T-helper 22 cell (primary cell): Measurements from ENCODE around the gene SUPT3H.
"Not testable (repeated sequence)": the region's sequence is repeated elsewhere in the genome, so short reads cannot be mapped to it uniquely, and the experiment has no call there.

Experiments used
- DNase-seq: peaks from one replicate; pipeline ENCODE4 v3.0.0-alpha.2; 2020; ENCODE audit warnings: low read depth

The SUPT3H gene

DNA sequence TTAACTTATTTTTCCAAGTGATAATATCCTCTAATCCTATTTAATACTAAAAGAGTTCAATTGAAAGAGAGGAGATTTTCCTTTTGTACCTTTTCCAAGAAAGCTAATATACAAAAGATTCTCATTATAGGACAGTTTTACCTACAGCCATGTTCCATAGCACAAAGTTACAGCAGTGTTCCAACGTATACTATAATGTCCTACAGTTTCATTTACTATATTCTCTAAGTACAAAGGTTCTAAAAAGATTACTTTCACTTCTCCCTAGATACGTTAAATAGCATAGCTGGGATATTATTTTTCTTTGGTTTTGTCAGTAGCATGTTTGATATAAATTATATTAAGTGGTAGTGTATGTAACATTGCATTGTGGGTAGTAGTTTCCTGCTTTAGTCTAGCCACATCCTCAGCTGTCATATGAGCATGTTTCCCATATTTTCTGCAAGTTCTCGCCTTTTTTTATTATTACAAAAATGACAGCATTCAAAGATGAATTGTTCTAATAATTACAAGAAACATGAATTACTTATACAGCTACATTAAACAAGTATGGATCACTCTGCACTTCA is 54.0 kb downstream of the SUPT3H start:
- DNase-seq: no peak

DNA sequence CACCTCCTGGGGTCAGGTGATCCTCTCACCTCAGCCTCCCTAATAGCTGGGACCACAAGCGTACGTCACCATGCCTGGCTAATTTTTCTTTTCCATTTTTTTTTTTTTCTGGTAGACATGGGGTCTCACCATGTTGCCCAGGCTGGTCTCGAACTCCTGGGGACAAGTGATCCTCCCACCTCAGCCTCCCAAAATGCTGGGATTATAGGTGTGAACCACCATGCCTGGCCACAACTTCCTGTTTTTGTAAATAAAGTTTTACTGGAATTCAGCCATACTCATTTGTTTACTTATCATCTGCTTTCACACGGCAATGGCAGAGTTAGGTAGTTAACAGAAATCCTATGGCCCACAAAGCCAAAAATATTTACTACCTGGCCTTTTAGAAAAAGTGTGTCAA is 57.4 kb downstream of the SUPT3H start:
- no peak for DNase-seq

DNA sequence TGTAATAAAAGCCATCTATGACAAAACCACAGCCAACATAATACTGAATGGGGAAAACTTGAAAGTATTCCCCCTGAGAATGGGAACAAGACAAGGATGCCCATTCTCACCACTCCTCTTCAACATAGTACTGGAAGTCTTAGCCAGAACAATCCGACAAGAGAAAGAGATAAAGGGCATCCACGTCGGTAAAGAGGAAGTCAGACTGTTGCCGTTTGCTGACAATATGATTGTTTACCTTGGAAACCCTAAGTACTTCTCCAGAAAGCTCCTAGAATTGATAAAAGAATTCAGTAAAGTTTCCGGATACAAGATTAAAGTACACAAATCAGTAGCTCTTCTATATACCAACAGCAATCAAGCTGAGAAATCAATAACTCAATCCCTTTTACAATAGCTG is 63.6 kb downstream of the SUPT3H start:
- no peak for DNase-seq

DNA sequence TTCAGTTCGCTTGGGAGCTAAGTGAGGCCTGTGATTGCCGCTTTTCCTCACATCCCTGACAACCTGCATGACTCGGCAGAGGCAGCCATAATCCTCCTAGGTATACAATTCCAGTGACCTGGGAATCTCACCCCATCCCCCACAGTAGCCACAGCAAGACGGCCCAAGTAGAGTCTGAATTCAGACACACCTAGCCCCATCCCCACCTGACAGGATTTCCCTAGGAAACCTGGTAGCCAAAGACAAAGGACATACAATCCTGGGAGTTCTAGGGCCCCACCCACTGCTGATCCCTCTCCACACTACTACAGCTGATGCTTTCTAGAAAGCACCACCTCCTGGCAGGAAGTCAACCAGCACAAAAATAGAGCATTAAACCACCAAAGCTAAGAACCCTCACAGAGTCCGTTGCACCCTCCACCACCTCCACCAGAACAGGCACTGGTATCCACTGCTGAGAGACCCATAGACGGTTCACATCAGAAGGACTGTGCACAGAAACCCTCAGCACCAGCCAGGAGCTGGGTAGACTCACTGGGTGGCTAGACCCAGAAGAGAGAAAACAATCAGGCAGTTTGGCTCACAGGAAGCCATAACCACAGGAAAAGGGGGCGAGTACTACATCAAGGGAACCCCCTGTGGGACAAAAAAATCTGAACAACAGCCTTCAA is 67.5 kb downstream of the SUPT3H start:
- DNase-seq: peak; percentile 4

DNA sequence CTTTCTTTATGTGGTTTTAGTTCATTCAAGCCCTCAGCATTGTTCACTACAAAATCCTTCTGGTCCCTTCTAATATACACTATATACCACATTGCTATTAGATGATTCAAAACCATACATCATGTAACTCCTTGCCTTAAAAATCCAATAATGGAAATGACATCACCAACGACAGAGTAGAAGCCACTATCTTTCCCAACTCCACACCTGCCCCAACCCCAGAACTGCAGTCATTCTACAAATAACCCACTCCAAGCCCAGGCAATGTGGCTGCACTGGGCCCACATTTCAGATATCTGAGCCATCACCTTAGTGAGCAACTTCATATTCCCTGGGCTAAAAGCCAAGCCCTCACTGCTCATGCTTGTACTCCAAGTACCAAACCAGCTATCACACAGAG is 72.2 kb downstream of the SUPT3H start:
- DNase-seq: no peak

DNA sequence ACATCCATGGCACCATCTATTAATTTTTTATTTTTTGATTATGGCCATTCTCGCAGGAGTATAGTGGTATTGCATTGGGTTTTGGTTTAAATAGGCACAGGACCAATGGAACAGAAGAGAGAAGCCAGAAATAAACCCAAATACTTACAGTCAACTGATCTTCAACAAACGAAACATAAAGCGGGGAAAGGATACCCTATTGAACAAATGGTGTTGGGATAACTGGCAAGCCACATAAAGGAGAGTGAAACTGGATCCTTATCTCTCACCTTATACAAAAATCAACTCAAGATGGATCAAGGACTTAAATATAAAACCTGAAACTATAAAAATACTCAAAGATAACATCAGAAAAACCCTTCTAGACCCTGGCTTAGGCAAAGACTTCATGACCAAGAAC is 74.9 kb downstream of the SUPT3H start:
- DNase-seq: no peak

DNA sequence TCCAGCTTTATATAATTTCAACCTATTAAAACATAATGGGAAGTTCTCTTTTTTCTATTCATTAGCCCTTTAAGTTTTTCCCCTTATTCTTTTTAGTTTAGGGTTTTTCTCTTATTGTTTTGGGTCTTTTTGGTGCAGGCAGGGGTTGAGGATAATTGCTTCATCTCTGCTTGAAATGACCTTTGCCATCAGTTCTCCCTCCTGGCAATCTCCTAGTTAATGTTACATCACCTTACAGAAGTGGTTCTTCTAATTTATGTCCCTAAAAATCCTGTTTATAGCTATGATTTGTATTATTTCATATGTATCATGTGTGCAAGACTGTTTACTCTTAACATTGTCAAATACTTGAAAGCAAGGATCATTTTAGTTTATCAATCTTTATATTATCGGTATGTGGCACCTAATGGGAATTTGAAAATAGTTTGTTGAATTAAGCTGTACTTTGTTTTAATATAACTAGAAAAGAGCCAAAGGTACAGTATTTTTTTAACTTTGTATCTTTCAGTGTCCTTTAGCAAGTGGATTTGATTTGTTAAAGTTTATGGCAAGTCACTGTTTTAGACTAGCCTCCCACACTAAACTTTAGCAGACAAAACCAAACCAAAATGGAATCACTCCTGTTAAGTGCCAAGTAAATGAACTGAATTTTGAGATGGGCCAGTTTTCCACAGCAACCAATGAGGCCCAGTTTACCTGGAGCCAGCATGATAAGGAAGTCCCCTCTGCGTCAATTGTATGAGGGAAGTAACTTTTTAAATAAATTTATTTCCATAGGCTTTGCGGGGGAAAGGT is 76.2 kb downstream of the SUPT3H start:
- DNase-seq: no peak

DNA sequence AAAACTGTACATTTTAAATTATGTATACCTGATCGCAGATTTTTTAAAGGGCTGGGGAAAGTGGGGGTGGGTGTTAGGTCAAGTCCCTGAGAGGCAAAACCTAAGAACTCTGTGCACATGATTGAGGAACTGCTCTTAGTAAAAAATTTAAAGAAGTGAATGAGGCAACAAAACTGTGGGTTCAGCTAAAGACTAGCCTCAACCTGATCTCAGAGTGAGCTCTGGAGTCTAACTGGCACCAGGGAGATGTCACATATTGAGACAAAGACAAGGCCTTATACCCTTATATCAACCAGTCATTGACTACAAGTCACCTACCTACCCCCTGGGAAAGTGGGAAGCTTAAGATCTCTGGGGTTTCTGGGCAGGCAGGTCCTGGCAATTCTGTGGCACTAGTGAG is 77.0 kb downstream of the SUPT3H start:
- no peak for DNase-seq

DNA sequence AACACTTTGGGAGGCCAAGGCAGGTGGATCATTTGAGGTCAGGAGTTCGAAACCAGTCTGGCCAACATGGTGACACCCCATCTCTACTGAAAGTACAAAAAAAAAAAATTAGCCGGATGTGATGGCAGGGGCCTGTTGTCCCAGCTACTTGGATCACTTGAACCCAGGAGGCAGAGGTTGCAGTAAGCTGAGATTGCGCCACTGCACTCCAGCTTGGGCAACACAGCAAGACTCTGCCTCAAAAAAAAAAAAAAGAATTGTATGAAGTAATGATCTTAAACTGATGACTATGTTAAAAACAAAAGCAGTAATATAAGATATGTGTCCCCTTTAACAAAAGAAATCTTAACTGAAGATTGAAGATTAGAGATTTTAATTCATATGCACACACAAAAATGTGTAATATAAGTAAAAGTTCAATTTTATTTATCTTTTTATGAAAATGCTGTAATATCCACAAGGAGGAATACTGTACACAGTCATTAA is 78.6 kb downstream of the SUPT3H start:
- no peak for DNase-seq

DNA sequence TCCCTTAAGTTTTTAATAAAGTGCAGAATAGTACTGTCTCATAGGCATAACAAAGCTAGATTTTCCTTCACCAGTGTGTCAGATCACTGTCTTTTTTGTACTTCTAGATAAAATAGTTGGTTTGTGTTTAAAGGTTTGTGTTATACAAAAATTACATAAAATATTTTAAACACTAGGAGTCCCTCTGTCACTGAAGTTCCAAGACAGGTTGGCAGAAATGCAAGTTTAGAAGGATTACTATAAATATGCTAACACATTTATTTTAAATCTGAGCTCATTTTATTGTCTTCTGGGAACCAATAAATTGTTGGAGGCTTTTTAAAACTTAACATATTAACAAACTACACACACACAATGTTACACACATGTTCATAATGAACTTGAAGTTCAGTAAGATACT is 80.4 kb downstream of the SUPT3H start:
- DNase-seq: no peak

DNA sequence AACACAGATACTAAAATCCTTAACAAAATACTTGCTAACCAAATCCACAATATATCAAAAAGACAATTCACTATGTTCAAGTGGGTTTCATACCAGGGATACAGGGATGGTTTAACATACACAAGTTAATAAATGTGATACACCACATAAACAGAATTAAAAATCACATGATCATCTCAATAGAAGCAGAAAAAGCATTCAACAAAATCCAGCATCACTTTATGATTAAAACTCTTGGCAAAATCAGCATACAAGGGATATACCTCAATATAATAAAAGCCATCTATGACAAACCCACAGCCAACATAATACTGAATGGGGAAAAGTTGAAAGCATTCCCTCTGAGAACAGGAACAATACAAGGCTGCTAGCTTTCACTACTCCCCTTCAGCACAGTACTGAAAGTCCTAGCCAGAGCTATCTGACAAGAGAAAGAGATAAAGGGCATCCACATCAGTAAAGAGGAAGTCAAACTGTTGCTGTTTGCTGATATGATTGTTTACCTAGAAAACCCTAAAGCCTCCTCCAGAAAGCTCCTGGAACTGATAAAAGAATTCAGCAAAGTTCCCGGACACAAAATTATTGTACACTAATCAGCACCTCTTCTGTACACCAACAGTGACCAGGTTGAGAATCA is 83.6 kb downstream of the SUPT3H start:
- DNase-seq: not testable (repeated sequence)

DNA sequence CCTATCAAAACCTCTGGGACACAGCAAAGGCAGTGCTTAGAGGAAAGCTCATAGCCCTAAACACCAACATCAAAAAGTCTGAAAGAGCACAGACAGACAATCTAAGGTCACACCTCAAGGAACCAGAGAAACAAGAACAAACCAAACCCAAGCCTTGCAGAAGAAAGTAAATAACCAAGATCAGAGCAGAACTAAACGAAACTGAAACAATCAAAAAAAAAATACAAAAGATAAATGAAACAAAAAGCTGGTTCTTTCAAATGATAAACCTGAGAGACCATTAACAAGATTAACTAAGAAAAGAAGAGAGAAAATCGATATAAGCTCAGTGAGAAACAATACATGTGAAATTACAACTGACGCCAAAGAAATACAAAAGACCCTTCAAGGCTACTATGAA is 84.4 kb downstream of the SUPT3H start:
- no peak for DNase-seq

DNA sequence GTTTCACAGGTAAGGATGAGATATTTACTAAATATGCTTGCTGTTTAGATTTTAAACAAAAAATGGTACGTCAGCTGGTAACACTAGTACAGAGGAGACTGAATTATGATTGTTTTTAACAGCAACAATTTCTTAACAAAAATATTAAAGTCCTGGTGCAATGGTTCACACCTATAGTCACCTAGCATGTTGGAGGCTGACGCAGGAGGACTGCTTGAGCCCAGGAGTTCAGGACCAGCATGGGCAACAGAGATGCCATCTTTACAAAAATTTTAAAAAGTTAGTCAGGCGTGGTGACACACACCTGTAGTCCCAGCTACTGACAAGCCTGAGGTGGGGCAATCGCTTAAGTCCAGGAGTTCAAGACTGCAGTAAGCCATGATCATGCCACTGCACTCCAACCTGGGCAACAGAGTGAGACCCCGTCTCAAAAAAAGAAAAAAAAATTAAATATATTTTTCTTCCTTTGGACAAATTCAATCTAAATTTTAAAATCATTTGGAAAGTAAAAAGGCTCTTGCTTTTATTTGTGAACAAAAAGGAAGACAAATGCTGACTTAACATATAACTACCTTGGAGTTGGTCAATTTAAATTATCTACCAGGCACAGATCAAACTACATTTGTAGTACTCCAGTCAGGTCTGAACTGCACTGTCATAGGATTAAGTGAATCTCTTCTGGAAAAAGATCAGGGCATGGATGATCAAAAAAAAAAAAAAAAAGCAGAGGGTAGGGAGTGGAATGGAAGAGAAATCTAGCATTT is 87.8 kb downstream of the SUPT3H start:
- DNase-seq: no peak

DNA sequence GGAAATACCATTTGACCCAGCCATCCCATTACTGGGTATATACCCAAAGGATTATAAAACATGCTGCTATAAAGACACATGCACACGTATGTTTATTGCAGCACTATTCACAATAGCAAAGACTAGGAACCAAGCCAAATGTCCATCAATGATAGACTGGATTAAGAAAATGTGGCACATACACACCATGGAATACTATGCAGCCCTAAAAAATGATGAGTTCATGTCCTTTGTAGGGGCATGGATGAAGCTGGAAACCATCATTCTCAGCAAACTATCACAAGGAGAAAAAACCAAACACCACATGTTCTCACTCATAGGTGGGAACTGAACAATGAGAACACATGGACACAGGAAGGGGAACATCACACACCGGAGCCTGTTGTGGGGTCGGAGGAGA is 91.0 kb downstream of the SUPT3H start:
- not testable (repeated sequence) for DNase-seq

DNA sequence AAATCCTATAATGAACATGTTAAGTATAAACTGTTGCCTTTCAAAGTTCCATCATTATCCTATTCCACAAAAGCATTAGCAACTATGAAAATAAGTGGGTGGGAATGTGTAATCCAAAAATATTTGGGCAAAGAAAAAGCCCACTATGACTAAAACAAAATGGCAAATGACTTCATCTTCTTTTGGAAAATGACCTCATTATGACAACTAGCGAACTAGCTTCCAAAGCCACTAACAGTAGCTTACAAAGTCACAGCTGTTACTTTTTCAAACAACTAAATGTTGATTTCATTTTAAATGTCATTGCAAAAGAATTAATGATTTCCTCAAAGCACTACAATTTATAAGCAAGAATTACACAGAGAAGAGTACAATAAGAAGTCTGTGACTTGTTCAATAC is 99.4 kb downstream of the SUPT3H start:
- no peak for DNase-seq

DNA sequence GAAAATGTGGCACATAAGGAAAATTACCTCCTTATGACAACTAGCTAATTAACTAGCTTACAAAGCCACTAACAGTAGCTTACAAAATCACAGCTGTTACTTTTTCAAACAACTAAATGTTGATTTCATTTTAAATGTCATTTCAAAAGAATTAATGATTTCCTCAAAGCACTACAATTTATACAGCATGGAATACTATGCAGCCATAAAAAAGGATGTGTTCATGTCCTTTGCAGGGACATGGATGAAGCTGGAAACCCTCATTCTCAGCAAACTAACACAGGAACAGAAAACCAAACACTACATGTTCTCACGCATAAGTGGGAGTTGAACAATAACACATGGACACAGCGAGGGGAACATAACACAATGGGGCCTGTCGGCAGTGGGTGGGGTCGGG is 100.0 kb downstream of the SUPT3H start:
- DNase-seq: not testable (repeated sequence)

DNA sequence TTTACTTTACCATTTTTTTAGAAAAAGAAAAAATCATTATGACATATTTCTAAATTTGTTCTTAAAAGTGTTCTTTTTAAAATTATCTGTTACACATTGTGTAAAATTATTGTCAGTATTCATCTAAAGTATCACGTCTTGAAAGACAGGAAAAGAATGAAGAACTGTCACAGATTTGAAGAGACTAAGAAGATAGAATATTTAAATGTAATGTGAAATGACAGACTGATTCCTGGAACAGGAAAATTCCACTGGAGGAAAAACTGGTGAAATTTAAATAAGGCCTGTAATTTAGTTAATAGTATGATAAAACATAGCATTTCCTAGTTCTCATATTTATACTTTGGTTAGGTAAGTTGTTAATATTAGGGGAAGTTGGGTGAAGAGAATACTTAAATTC is 102.4 kb downstream of the SUPT3H start:
- no peak for DNase-seq

DNA sequence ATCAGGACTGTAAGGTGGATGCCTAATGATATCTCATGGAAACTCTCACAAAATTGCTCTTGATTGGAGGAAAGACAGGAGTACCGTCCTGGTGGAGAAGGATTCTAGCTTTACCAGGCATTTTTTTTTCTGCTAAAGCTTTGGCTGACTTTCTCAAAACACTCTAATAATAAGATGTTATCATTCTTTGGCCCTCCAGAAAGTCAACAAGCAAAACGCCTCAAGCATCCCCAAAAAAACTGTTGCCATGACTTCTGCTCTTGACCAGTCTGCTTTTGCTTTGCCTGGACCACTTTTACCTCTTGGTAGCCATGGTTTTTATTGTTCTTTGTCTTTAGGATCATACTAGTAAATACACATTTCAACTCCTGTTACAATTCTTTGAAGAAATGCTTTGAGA is 105.1 kb downstream of the SUPT3H start:
- DNase-seq: no peak

DNA sequence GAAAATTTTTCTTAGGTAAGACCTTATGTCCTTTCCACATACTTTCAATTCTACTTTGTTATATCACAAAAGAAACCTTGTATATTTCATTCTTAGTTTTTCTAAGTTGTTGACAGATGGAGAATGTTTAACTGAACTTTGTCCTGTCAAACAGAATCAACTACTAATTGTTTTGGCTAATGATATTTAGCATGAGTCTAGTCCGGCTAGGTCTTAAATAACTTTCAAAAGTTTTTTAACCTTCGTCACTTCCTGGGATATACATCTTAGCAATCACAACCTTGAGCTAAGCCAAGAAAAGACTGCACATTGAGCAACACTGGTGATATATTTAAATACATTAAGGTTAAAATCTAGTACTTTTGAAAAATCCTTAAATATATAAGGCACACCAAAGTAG is 112.5 kb downstream of the SUPT3H start:
- no peak for DNase-seq

DNA sequence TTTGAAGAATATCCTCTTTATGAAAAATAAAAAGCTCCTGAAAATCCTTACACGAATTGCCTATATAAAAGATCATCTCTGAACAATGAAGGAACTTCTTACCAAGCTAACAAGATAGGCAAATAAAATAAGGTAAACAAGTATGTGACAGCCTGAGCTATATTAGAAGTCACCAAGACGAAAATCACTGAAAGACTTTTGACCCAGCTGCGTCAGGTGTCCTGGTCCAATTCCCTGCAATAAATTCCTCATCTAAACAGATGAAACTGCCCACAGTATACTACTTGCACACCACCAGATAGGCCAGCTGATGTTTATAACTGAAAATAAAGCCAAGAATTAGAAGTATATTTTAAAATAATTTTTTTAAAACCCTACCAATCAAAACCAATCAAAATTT is 117.0 kb downstream of the SUPT3H start:
- DNase-seq: no peak

DNA sequence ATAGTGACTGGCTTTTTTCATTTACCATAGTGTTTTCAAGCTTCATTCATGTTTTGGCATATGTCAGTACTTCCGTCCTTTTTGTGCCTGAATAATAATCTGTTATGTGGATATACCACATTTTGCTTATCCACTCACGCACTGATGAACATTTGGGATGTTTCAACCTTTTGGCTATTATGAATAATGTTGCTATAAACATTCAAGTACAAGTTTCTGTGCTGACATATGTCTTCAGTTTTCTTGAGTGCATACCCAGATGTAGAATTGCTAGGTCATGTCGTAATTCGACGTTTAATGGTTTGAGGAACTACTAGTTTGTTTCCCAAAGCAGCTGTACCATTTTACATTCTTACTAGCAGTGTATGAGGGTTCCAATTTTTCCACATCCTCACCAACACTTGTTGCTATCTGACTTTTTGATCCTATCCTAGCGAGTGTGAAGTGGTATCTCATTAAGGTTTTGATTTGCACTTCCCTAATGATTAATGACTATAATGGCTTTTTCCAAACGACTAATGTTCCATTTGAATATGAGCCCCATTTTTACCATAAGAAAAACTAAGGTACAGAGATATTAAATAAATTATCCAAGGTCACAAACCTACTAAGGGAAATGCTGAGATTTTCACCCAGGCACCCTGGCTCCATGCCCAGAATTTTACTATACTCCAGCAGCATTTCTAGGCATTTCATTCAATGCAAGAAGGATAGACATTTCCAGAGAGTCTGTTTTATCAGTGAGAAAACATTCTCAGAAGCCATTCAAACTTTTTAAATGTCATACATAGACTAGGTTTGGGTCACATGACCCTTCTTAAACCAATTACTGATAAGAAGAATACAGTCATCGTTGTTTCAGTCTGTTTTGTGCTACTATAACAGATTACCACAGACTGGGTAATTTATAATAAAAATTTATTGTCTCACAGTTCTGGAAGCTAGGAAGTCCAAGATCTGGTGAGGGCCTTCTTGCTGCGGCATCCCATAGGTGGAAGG is 120.7 kb downstream of the SUPT3H start:
- DNase-seq: no peak
